Endothelial cell of umbilical vein (primary cell): ENCODE results near the gene MED22. TPM values are rescaled to one million over a fixed set of nuclear protein-coding genes. Genes with fewer than 3 reads are reported as not detected.

ENCODE experiments used
- BruUV-seq: library from RNA; stranded (reverse); fragments of 400-500 nt; replicated peaks from 2 replicates; lab custom pipeline; 2021; lab: Mats Ljungman, UMichigan
- CTCF ChIA-PET: fragments of 300-600, 350-600 bp; sonication (Branson Sonifier 250); formaldehyde crosslinking; loops from one replicate; lab custom pipeline; 2021; ENCODE audit warnings: antibody characterized with exemption, inconsistent platforms; lab: Charles Lee
- POLR2A ChIA-PET: fragments of 300-600, 350-600 bp; sonication (Branson Sonifier 250); formaldehyde crosslinking; loops from one replicate; lab custom pipeline; 2021; ENCODE audit warnings: antibody characterized with exemption, inconsistent platforms; lab: Charles Lee
- DNase-seq: peaks from one replicate; pipeline ENCODE4 v3.0.0-alpha.2; 2011; ENCODE audit warnings: low read depth, low spot score
- FAIRE-seq: peaks from 2 replicates; lab custom pipeline; 2011; peaks lifted over from hg19 to GRCh38; lab: Jason Lieb, UNC
- H2AFZ ChIP-seq: 2 replicates; pipeline ENCODE4 v1.6.0; 2012; ENCODE audit warnings: low read depth, low read length, control low read depth, inconsistent platforms
- H3K27ac ChIP-seq: 2 replicates; pipeline ENCODE4 v1.5.1; 2011; ENCODE audit warnings: low read depth, mild to moderate bottlenecking, control low read depth, low read length, moderate library complexity; ENCODE audit not compliant: insufficient read depth
- H3K27me3 ChIP-seq, 2 experiments: 2 replicates each; pipeline versions ENCODE4 v1.6.0 to v1.6.1; 2011; ENCODE audit warnings: low read length in 2 of 2, mixed read lengths in 1 of 2; ENCODE audit not compliant: control insufficient read depth in 2 of 2, insufficient read depth in 2 of 2
- H3K36me3 ChIP-seq, 2 experiments: 2 replicates in 1 of 2; 3 replicates in 1 of 2; pipeline ENCODE4 v1.5.1; 2011; ENCODE audit warnings: low read length in 2 of 2, mild to moderate bottlenecking in 1 of 2, moderate library complexity in 1 of 2; ENCODE audit not compliant: control insufficient read depth in 2 of 2, insufficient read depth in 2 of 2; ENCODE audit errors: extremely low read depth in 1 of 2
- H3K4me1 ChIP-seq: 3 replicates; pipeline ENCODE4 v1.5.1; 2011; ENCODE audit warnings: mild to moderate bottlenecking, low read length; ENCODE audit not compliant: control insufficient read depth, insufficient read depth; ENCODE audit errors: extremely low read depth
- H3K4me2 ChIP-seq: 2 replicates; pipeline ENCODE4 v1.6.1; 2011; ENCODE audit warnings: low read length, control low read depth, mixed read lengths; ENCODE audit not compliant: insufficient read depth
- H3K4me3 ChIP-seq, 3 experiments: fragments of 200-600 bp in 1 of 3; sonication (generic), shearing (Covaris generic) in 1 of 3; replicated peaks in 1 of 3; 2 replicates each; pipeline ENCODE4 v1.5.1; 2011 to 2016; ENCODE audit warnings: control low read depth in 3 of 3, low read length in 3 of 3, mild to moderate bottlenecking in 2 of 3, inconsistent platforms in 1 of 3, low read depth in 1 of 3, moderate library complexity in 1 of 3; ENCODE audit not compliant: insufficient read depth in 1 of 3
- H3K79me2 ChIP-seq: 2 replicates; pipeline ENCODE4 v1.6.0; 2012; ENCODE audit warnings: low read length, inconsistent platforms; ENCODE audit not compliant: control insufficient read depth, insufficient read depth
- H3K9ac ChIP-seq: replicated peaks from 2 replicates; pipeline ENCODE3; 2011; ENCODE audit warnings: low read length, control low read depth; ENCODE audit not compliant: insufficient read depth; ENCODE audit errors: extremely low read depth
- H3K9me1 ChIP-seq: replicated peaks from 3 replicates; pipeline ENCODE4 v1.6.0; 2011; ENCODE audit warnings: mild to moderate bottlenecking, low read length; ENCODE audit not compliant: control insufficient read depth, insufficient read depth; ENCODE audit errors: extremely low read depth
- H3K9me3 ChIP-seq: replicated peaks from 2 replicates; pipeline ENCODE4 v1.5.1; 2012; ENCODE audit warnings: low read length, inconsistent platforms; ENCODE audit not compliant: control insufficient read depth, insufficient read depth
- H4K20me1 ChIP-seq: replicated peaks from 2 replicates; pipeline ENCODE3; 2011; ENCODE audit warnings: mild to moderate bottlenecking, low read length; ENCODE audit not compliant: control insufficient read depth, insufficient read depth; ENCODE audit errors: extremely low read depth
- EZH2 ChIP-seq: IDR thresholded peaks from 2 replicates; pipeline ENCODE4 v1.6.1; 2012; ENCODE audit warnings: borderline replicate concordance, low read depth, mild to moderate bottlenecking, moderate library complexity, low read length, inconsistent platforms; ENCODE audit not compliant: severe bottlenecking
- FOS ChIP-seq: IDR thresholded peaks from 2 replicates; pipeline ENCODE4 v1.6.1; 2011; ENCODE audit warnings: mild to moderate bottlenecking, low read length, moderate library complexity, borderline replicate concordance; ENCODE audit not compliant: insufficient read depth
- GATA2 ChIP-seq: IDR thresholded peaks from 2 replicates; pipeline ENCODE4 v1.7.0; 2011; ENCODE audit warnings: low read depth, mild to moderate bottlenecking, moderate library complexity, mixed read lengths, low read length; ENCODE audit not compliant: insufficient read length, insufficient read depth
- MAX ChIP-seq: IDR thresholded peaks from 2 replicates; pipeline ENCODE4 v1.6.1; 2011; ENCODE audit not compliant: insufficient read depth, insufficient read length
- dilution Hi-C: fragments of 300-500 bp; cut with MboI; formaldehyde crosslinking; loops from one replicate; pipeline ENCODE4 v1.15.0; 2019; ENCODE audit warnings: low sequenced_read_pairs; ENCODE audit not compliant: extremely low pct_ligation_motif_present
- intact Hi-C: fragments of 100-400 bp; cut with micrococcal nuclease; formaldehyde crosslinking; loops from one replicate; pipeline ENCODE4 v1.10.0; 2022
- polyA plus RNA-seq, 4 experiments: library from polyadenylated mRNA; depleted of rRNA in 3 of 4; stranded (reverse) in 3 of 4; unstranded in 1 of 4; fragments of >200 nt; gene quantifications; 2 replicates each; pipeline versions ENCODE4 v1.2.1 to v1.2.3, GENCODE V29; 2011 to 2012; ENCODE audit warnings: missing spikeins in 1 of 4
- total RNA-seq: library from RNA; stranded (reverse); gene quantifications from 2 replicates; pipeline ENCODE4 v1.2.3, GENCODE V29; 2021
- TF ChIP-seq, protein P1 (sequence below), 2 donors: IDR thresholded peaks; 1 replicate in 1 of 2; 2 replicates in 1 of 2; pipeline ENCODE4 v1.5.1; 2011; ENCODE audit warnings: low read length in 2 of 2, mild to moderate bottlenecking in 2 of 2, moderate library complexity in 2 of 2, control low read depth in 1 of 2, inconsistent platforms in 1 of 2, low read depth in 1 of 2; ENCODE audit not compliant: insufficient read depth in 1 of 2; ENCODE audit errors: extremely low read depth in 1 of 2

The MED22 gene
- total and polyA plus RNA-seq, 2 donors (not counting 3 experiments of a cell fraction or from before 2014, with no cell fraction given), result 25.7 to 27.4 TPM

GRCh38 chr9:133369933-133370332 lies 22.0 kb upstream of the MED22 start:
- no peak for FAIRE-seq
- TF ChIP-seq GATA2, result no peak
- no peak for TF ChIP-seq EZH2
- TF ChIP-seq, protein P1, sequence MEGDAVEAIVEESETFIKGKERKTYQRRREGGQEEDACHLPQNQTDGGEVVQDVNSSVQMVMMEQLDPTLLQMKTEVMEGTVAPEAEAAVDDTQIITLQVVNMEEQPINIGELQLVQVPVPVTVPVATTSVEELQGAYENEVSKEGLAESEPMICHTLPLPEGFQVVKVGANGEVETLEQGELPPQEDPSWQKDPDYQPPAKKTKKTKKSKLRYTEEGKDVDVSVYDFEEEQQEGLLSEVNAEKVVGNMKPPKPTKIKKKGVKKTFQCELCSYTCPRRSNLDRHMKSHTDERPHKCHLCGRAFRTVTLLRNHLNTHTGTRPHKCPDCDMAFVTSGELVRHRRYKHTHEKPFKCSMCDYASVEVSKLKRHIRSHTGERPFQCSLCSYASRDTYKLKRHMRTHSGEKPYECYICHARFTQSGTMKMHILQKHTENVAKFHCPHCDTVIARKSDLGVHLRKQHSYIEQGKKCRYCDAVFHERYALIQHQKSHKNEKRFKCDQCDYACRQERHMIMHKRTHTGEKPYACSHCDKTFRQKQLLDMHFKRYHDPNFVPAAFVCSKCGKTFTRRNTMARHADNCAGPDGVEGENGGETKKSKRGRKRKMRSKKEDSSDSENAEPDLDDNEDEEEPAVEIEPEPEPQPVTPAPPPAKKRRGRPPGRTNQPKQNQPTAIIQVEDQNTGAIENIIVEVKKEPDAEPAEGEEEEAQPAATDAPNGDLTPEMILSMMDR (IDR thresholded peaks at IDR 0.05; ENCODE audit: extremely low read depth in 1 of 2, insufficient read depth in 1 of 2, low read depth in 1 of 2, low read length in 2 of 2), result no peak
- TF ChIP-seq MAX, result no peak
- no peak for TF ChIP-seq FOS
- Histone ChIP-seq H3K4me3 (no peak overlapping the region), H4K20me1 (peaks cover 2% of the 10 kb centered on the region), H3K4me1 (peaks cover 20% of the 10 kb centered on the region), H3K79me2 (peaks cover 99% of the 10 kb centered on the region), H3K27me3 (no peaks in the 10 kb centered on the region), H3K36me3 (peaks cover 14 to 51% of the 10 kb centered on the region in 2 experiments), H3K9me1 (no peaks in the 10 kb centered on the region), H3K27ac (no peak overlapping the region), H3K4me2 (no peak overlapping the region), H3K9me3 (no peaks in the 10 kb centered on the region), H2AFZ (no peak overlapping the region), H3K9ac (no peak overlapping the region)
- intact Hi-C loops, result no loop called here
- CTCF ChIA-PET, result no interaction called here
- dilution Hi-C loops, result no loop called here
- no TSS peak for BruUV-seq
- POLR2A ChIA-PET, result no interaction called here
- DNase-seq, result no peak
